Measurements from ENCODE around the gene MTSS2. TPM values are rescaled to one million over a fixed set of nuclear protein-coding genes. Genes with fewer than 3 reads are reported as not detected.

The MTSS2 gene
- total RNA-seq, 1 experiment from 2014 or later, result 52.0 TPM

- peaks cover 33% of the 10 kb centered on the region for H3K79me2 ChIP-seq (ENCODE audit: low read depth)
- no peak overlapping the region for H3K27ac ChIP-seq
- no peaks in the 10 kb centered on the region for H3K27me3 ChIP-seq (ENCODE audit: insufficient read depth, low read depth)
- ChIA-PET POLR2A (ENCODE audit: unreplicated experiment) (interaction anchor here (0.6 kb wide), 1 partner anchor 64 kb away, joined by 14 read pairs; no protein-coding TSS in a partner anchor), CTCF (interaction anchor here (0.9 kb wide), 1 partner anchor 85 kb away, joined by 5 read pairs; no protein-coding TSS in a partner anchor)
- H3K4me2 ChIP-seq, result peak overlapping the region; percentile 61; the same call in 1 of the 2 replicates
- no peak for TF ChIP-seq CTCF (conservative IDR thresholded peaks at IDR 0.05)
- no peak for TF ChIP-seq EZH2 (IDR thresholded peaks at IDR 0.05; ENCODE audit: low read depth)
- H3K4me3 ChIP-seq, result no peak overlapping the region
- no peak overlapping the region for H2AFZ ChIP-seq
- intact Hi-C loops (cut with micrococcal nuclease; ENCODE audit: unreplicated experiment), result loop anchor here (2.0 to 5.0 kb wide), 2 partner anchors 62 to 650 kb away; no protein-coding TSS in a partner anchor
- H3K4me1 ChIP-seq (replicated peaks; ENCODE audit: insufficient read depth), result peaks cover 30% of the 10 kb centered on the region
- no peaks in the 10 kb centered on the region for H3K9me3 ChIP-seq (ENCODE audit: insufficient read depth, low read depth)
- H3K9me2 ChIP-seq (ENCODE audit: insufficient read depth), result no peaks in the 10 kb centered on the region
- DNase-seq, result no peak
- BruUV-seq (replicated peaks), result no TSS peak
- H3K36me3 ChIP-seq (ENCODE audit: low read depth), result no peaks in the 10 kb centered on the region
- peaks cover 14% of the 10 kb centered on the region; the same call in 1 of the 2 replicates for H3F3A ChIP-seq (ENCODE audit: insufficient read depth, low read depth)
- peaks cover 16% of the 10 kb centered on the region for H4K20me1 ChIP-seq (ENCODE audit: insufficient read depth)
These were observed 1.3 kb upstream of the MTSS2 start for GRCh38 chr16:70687102-70687511.

- TF ChIP-seq EZH2 (IDR thresholded peaks at IDR 0.05; ENCODE audit: low read depth) (no peak), CTCF (conservative IDR thresholded peaks at IDR 0.05) (no peak)
- BruUV-seq (replicated peaks), result no TSS peak
- Histone ChIP-seq H3K27me3 (ENCODE audit: insufficient read depth, low read depth) (no peaks in the 10 kb centered on the region), H4K20me1 (ENCODE audit: insufficient read depth) (peaks cover 21% of the 10 kb centered on the region), H3K36me3 (ENCODE audit: low read depth) (no peaks in the 10 kb centered on the region), H3K9me2 (ENCODE audit: insufficient read depth) (no peaks in the 10 kb centered on the region), H3K27ac (no peak overlapping the region), H3K4me3 (peak overlapping the region; percentile 43; the same call in 1 of the 2 replicates), H3K79me2 (ENCODE audit: low read depth) (peaks cover 39% of the 10 kb centered on the region), H3K4me2 (peak overlapping the region; percentile 61), H2AFZ (no peak overlapping the region), H3K4me1 (replicated peaks; ENCODE audit: insufficient read depth) (peaks cover 30% of the 10 kb centered on the region), H3F3A (ENCODE audit: insufficient read depth, low read depth) (peaks cover 14% of the 10 kb centered on the region; the same call in 1 of the 2 replicates), H3K9me3 (ENCODE audit: insufficient read depth, low read depth) (no peaks in the 10 kb centered on the region)
- POLR2A ChIA-PET (ENCODE audit: unreplicated experiment), result interaction anchor here (0.6 kb wide), 1 partner anchor 65 kb away, joined by 14 read pairs; no protein-coding TSS in a partner anchor
- intact Hi-C loops (cut with micrococcal nuclease; ENCODE audit: unreplicated experiment), result loop anchor here (2.0 to 5.0 kb wide), 2 partner anchors 62 to 651 kb away; no protein-coding TSS in a partner anchor
- no peak for DNase-seq
- CTCF ChIA-PET, result no interaction called here
These were observed 686 bp upstream of the MTSS2 start for GRCh38 chr16:70686376-70687101.

GRCh38 chr16:70685061-70685937 is 554 bp downstream of the MTSS2 start:
- peak overlapping the region; percentile 93 for H3K4me3 ChIP-seq
- H3K79me2 ChIP-seq (ENCODE audit: low read depth), result peaks cover 48% of the 10 kb centered on the region
- H3K27me3 ChIP-seq (ENCODE audit: insufficient read depth, low read depth), result no peaks in the 10 kb centered on the region
- peaks cover 14% of the 10 kb centered on the region; the same call in 1 of the 2 replicates for H3F3A ChIP-seq (ENCODE audit: insufficient read depth, low read depth)
- ChIA-PET CTCF (interaction anchor here (0.6 kb wide), 1 partner anchor 53 kb away, joined by 5 read pairs; no protein-coding TSS in a partner anchor), POLR2A (ENCODE audit: unreplicated experiment) (no interaction called here)
- H2AFZ ChIP-seq, result peak overlapping the region; percentile 70
- H3K9me2 ChIP-seq (ENCODE audit: insufficient read depth), result no peaks in the 10 kb centered on the region
- intact Hi-C loops (cut with micrococcal nuclease; ENCODE audit: unreplicated experiment), result loop anchor here (5.0 kb wide), 1 partner anchor 652 kb away; no protein-coding TSS in a partner anchor
- no peak overlapping the region for H3K27ac ChIP-seq
- TF ChIP-seq EZH2 (IDR thresholded peaks at IDR 0.05; ENCODE audit: low read depth), result no peak
- TF ChIP-seq CTCF (conservative IDR thresholded peaks at IDR 0.05), result no peak
- H3K4me2 ChIP-seq, result peak overlapping the region; percentile 87
- no peaks in the 10 kb centered on the region for H3K9me3 ChIP-seq (ENCODE audit: insufficient read depth, low read depth)
- no peaks in the 10 kb centered on the region for H3K36me3 ChIP-seq (ENCODE audit: low read depth)
- no TSS peak for BruUV-seq (replicated peaks)
- no peak for DNase-seq
- peaks cover 30% of the 10 kb centered on the region for H4K20me1 ChIP-seq (ENCODE audit: insufficient read depth)
- H3K4me1 ChIP-seq (replicated peaks; ENCODE audit: insufficient read depth), result peaks cover 30% of the 10 kb centered on the region

All from PC-9 (cell line).